Endothelial cell of hepatic sinusoid (primary cell): ENCODE results near the gene PRDX1.
"Not testable (repeated sequence)": the region's sequence is repeated elsewhere in the genome, so short reads cannot be mapped to it uniquely, and the experiment has no call there.

Source experiments
- in situ Hi-C: cut with HindIII; loops from 2 replicates; pipeline ENCODE4 v1.10.0; 2017; ENCODE audit warnings: low sequenced_read_pairs

The PRDX1 gene

GRCh38 chr1:45467353-45467752 lies 54.3 kb downstream of the PRDX1 start:
- in situ Hi-C loops, result not testable (repeated sequence)

- in situ Hi-C loops, result no loop called here
These were observed 56.4 kb downstream of the PRDX1 start for GRCh38 chr1:45465277-45465676.
